A549 treated with AZD9567 at 1 μM for 4 hours (cell line): ENCODE measurements around the gene GLI2. TPM values are rescaled to one million over a fixed set of nuclear protein-coding genes. Genes with fewer than 3 reads are reported as not detected.

Experiments used
- total RNA-seq: library from RNA; stranded (reverse); fragments of 200-300 nt; extraction: Qiagen RNA extraction; gene quantifications from 5 replicates; pipeline ENCODE4 v1.2.3, GENCODE V29; 2022; ENCODE audit not compliant: insufficient read depth

Gene GLI2
- total RNA-seq, result 13.9 to 24.1 TPM (median 22.3 TPM) in 5 replicates

DNA sequence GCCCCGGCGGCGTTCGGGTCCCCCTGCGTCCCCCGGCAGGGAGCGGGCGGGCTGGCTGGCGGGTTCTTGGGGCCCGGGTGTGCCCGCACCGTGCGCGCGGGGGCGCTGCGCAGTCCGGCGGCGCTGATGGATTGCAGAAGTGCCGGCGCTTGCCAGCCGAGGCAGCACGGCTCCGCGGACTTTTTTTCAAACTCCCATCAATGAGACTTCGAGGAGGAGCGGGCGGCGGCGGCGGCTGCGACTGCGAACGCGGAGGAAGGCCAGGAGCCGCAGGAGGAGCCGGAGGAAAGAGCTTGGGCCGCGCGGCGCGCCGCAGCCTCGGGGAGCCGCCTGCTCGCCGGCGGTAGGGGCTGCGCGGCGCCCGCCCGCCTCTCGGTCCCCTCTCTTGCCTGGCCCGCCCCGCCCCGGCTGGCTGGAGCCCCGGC, at the start of gene GLI2:
Gene GLI2, plus strand, starts transcription at position 123 of the 425 bp plus-strand sequence. CDS start 61,453 bp downstream, outside the sequence.

